ENCODE measurements around the gene AP3D1. TPM values are rescaled to one million over a fixed set of nuclear protein-coding genes. Genes with fewer than 3 reads are reported as not detected.

Gene AP3D1
- total and polyA plus RNA-seq, 9 of the 15 experiments (the other 6 are each of a cell fraction or from before 2014, with no cell fraction given): 1.2 to 86.1 (median 35.9) TPM

GRCh38 chr19:2168619-2169424, 17.5 kb upstream of the AP3D1 start (continued):
- TF ChIP-seq, protein P1, sequence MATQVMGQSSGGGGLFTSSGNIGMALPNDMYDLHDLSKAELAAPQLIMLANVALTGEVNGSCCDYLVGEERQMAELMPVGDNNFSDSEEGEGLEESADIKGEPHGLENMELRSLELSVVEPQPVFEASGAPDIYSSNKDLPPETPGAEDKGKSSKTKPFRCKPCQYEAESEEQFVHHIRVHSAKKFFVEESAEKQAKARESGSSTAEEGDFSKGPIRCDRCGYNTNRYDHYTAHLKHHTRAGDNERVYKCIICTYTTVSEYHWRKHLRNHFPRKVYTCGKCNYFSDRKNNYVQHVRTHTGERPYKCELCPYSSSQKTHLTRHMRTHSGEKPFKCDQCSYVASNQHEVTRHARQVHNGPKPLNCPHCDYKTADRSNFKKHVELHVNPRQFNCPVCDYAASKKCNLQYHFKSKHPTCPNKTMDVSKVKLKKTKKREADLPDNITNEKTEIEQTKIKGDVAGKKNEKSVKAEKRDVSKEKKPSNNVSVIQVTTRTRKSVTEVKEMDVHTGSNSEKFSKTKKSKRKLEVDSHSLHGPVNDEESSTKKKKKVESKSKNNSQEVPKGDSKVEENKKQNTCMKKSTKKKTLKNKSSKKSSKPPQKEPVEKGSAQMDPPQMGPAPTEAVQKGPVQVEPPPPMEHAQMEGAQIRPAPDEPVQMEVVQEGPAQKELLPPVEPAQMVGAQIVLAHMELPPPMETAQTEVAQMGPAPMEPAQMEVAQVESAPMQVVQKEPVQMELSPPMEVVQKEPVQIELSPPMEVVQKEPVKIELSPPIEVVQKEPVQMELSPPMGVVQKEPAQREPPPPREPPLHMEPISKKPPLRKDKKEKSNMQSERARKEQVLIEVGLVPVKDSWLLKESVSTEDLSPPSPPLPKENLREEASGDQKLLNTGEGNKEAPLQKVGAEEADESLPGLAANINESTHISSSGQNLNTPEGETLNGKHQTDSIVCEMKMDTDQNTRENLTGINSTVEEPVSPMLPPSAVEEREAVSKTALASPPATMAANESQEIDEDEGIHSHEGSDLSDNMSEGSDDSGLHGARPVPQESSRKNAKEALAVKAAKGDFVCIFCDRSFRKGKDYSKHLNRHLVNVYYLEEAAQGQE (IDR thresholded peaks at IDR 0.05; ENCODE audit: borderline replicate concordance): peak; percentile 84
- TF ChIP-seq, protein P1 (CRISPR knock-in tag; IDR thresholded peaks at IDR 0.05; ENCODE audit: low read depth): no peak
- TF ChIP-seq ZNF780A (CRISPR knock-in tag; IDR thresholded peaks at IDR 0.05) (no peak), HDAC3 (IDR thresholded peaks at IDR 0.05; ENCODE audit: borderline replicate concordance, partially characterized antibody) (no peak), MECOM (CRISPR knock-in tag; IDR thresholded peaks at IDR 0.05) (no peak), ZKSCAN8 (CRISPR knock-in tag; IDR thresholded peaks at IDR 0.05) (no peak), ZNF584 (CRISPR knock-in tag; IDR thresholded peaks at IDR 0.05; ENCODE audit: low read depth) (no peak), ZNF217 (CRISPR knock-in tag; IDR thresholded peaks at IDR 0.05) (no peak), STAG1 (CRISPR knock-in tag; IDR thresholded peaks at IDR 0.05; ENCODE audit: borderline replicate concordance) (no peak), FOXA3 (CRISPR knock-in tag; conservative IDR thresholded peaks at IDR 0.05 in 1 of 2, IDR thresholded peaks at IDR 0.05 in 1 of 2) (no peak), ZBTB8A (IDR thresholded peaks at IDR 0.05; ENCODE audit: partially characterized antibody) (no peak), BACH1 (tag; IDR thresholded peaks at IDR 0.05) (peak; percentile 34; the same call in 1 of the 2 replicates), MEIS2 (IDR thresholded peaks at IDR 0.05; ENCODE audit: partially characterized antibody) (peak; percentile 88), TAL1 (IDR thresholded peaks at IDR 0.05) (no peak)
- TF ChIP-seq, protein P2, sequence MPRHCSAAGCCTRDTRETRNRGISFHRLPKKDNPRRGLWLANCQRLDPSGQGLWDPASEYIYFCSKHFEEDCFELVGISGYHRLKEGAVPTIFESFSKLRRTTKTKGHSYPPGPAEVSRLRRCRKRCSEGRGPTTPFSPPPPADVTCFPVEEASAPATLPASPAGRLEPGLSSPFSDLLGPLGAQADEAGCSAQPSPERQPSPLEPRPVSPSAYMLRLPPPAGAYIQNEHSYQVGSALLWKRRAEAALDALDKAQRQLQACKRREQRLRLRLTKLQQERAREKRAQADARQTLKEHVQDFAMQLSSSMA (CRISPR knock-in tag; IDR thresholded peaks at IDR 0.05): no peak
- TF ChIP-seq, protein P3, sequence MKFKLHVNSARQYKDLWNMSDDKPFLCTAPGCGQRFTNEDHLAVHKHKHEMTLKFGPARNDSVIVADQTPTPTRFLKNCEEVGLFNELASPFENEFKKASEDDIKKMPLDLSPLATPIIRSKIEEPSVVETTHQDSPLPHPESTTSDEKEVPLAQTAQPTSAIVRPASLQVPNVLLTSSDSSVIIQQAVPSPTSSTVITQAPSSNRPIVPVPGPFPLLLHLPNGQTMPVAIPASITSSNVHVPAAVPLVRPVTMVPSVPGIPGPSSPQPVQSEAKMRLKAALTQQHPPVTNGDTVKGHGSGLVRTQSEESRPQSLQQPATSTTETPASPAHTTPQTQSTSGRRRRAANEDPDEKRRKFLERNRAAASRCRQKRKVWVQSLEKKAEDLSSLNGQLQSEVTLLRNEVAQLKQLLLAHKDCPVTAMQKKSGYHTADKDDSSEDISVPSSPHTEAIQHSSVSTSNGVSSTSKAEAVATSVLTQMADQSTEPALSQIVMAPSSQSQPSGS (CRISPR knock-in tag; IDR thresholded peaks at IDR 0.05): no peak
- TF ChIP-seq, protein P4, sequence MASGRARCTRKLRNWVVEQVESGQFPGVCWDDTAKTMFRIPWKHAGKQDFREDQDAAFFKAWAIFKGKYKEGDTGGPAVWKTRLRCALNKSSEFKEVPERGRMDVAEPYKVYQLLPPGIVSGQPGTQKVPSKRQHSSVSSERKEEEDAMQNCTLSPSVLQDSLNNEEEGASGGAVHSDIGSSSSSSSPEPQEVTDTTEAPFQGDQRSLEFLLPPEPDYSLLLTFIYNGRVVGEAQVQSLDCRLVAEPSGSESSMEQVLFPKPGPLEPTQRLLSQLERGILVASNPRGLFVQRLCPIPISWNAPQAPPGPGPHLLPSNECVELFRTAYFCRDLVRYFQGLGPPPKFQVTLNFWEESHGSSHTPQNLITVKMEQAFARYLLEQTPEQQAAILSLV (tag; IDR thresholded peaks at IDR 0.05): no peak
